ENCODE results near the gene CDKN3. TPM values are rescaled to one million over a fixed set of nuclear protein-coding genes. Genes with fewer than 3 reads are reported as not detected.
"Not testable (repeated sequence)": the region's sequence is repeated elsewhere in the genome, so short reads cannot be mapped to it uniquely, and the experiment has no call there.

Gene CDKN3
- total and polyA plus RNA-seq, 9 donors = 0.56 to 3.1 (median 2.2) TPM

DNA sequence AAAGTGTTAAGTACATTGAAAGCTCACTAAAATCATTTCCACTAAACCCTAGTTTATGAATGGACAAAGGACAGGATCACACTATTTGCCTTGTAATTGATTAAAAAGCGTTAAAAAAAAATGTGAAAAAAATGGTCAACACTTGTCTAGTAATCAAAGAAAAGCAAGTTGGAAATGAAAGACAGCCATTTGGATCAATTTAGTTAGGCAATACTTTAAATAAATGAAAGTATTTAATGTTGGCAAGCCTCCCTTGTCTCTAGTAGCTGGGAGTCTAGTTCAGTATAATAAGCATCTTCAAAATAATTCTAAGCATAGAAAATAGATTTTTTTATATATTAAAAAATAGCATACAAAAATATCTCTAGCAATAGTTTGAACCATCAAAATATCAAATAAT lies 58.6 kb downstream of the CDKN3 start:
- WGBS, 3 donors = 79 to 93% (median 89%) methylated on average over 1 of the region's 1 CpG
- TF ChIP-seq EP300 (IDR thresholded peaks at IDR 0.05) (no peak), POLR2A (IDR thresholded peaks at IDR 0.05) (no peak)
- TF ChIP-seq, protein P1, sequence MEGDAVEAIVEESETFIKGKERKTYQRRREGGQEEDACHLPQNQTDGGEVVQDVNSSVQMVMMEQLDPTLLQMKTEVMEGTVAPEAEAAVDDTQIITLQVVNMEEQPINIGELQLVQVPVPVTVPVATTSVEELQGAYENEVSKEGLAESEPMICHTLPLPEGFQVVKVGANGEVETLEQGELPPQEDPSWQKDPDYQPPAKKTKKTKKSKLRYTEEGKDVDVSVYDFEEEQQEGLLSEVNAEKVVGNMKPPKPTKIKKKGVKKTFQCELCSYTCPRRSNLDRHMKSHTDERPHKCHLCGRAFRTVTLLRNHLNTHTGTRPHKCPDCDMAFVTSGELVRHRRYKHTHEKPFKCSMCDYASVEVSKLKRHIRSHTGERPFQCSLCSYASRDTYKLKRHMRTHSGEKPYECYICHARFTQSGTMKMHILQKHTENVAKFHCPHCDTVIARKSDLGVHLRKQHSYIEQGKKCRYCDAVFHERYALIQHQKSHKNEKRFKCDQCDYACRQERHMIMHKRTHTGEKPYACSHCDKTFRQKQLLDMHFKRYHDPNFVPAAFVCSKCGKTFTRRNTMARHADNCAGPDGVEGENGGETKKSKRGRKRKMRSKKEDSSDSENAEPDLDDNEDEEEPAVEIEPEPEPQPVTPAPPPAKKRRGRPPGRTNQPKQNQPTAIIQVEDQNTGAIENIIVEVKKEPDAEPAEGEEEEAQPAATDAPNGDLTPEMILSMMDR (IDR thresholded peaks at IDR 0.05) = no peak
- no peaks in the 10 kb centered on the region for H3K27me3 ChIP-seq
- H3K4me3 ChIP-seq = no peak overlapping the region
- no peaks in the 10 kb centered on the region for H3K4me1 ChIP-seq (ENCODE audit: insufficient read depth)
- H3K36me3 ChIP-seq = no peaks in the 10 kb centered on the region
- H3K27ac ChIP-seq = no peak overlapping the region
- no peaks in the 10 kb centered on the region for H3K9me3 ChIP-seq
- intact Hi-C loops (cut with DNase I) = no loop called here
- no peak for DNase-seq

DNA sequence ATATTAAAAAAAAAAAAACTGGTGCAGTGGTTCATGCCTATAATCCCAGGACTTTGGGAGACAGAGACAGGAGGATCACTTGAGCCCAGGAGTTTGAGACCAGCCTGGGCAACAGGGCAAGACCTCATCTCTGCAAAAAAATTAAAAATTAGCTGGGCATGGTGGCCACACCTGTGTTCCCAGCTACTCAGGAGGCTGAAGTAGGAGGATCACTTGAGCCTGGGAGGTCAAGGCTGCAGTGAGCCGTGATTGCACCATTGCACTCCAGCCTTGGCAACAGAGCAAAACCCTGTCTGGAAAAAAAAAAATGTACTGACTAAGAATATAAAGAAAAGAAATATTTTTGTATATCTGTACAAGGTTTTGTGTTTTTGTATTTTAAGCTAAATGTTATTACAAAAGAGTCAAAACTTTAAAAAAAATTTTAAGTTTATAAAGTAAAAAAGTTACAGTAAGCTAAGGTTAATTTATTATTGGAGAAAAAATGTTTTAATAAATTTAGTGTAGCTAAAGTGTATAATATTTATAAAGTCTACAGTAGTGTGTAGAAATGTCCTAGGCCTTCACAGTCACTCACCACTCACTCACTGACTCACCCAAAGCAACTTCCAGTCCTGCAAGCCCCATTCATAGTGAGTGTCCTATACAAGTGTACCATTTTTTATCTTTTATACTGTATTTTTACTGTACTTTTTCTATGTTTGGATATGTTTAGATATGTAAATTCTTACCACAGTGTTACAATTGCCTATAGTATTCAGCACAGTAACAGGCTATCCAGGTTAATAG lies 60.2 kb downstream of the CDKN3 start:
- H3K9me3 ChIP-seq; DNase-seq; H3K4me3 ChIP-seq; H3K4me1 ChIP-seq (ENCODE audit: insufficient read depth); H3K27ac ChIP-seq; intact Hi-C loops (cut with DNase I); H3K36me3 ChIP-seq; H3K27me3 ChIP-seq: not testable (repeated sequence)
- WGBS, 3 donors = 11 to 48% (median 20%) methylated on average over 1 of the region's 1 CpG

DNA sequence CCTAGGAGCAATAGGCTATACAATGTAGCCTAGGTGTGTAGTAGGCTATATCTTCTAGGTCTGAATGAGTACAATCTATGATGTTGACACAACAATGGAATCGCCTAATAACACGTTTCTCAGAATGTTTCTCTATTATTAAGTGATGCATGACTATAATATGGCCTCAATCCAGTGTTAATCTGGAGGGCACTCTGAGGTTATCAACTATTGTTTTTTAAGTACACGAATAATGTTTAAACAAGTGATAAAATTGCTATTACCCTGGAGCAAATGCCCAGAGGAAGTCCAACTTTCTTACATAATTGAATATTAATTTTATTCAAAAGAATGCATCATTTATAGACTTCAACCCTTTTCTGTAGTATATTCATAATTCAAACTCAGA lies 60.8 kb downstream of the CDKN3 start:
- no peaks in the 10 kb centered on the region for H3K4me1 ChIP-seq (ENCODE audit: insufficient read depth)
- H3K27ac ChIP-seq = no peak overlapping the region
- no peak for DNase-seq
- TF ChIP-seq, protein P1 (IDR thresholded peaks at IDR 0.05) = no peak
- TF ChIP-seq POLR2A (IDR thresholded peaks at IDR 0.05) = no peak
- TF ChIP-seq EP300 (IDR thresholded peaks at IDR 0.05) = no peak
- H3K4me3 ChIP-seq = no peak overlapping the region
- intact Hi-C loops (cut with DNase I) = no loop called here
- WGBS, 3 donors = 10 to 21% (median 20%) methylated on average over 3 of the region's 3 CpGs
- H3K36me3 ChIP-seq = no peaks in the 10 kb centered on the region
- H3K9me3 ChIP-seq = no peaks in the 10 kb centered on the region
- no peaks in the 10 kb centered on the region for H3K27me3 ChIP-seq

DNA sequence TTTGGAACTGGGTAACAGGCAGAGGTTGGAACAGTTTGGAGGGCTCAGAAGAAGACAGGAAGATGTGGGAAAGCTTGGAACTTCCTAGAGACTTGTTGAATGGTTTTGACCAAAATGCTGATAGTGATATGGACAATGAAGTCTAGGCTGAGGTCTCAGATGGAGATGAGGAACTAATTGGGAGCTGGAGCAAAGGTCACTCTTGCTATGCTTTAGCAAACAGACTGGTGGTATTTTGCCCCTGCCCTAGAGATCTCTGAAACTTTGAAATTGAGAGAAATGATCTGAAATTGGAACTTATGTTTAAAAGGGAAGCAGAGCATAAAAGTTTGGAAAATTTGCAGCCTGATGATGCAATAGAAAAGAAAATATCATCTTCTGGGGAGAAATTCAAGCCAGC lies 61.7 kb downstream of the CDKN3 start:
- H3K4me3 ChIP-seq; DNase-seq; H3K4me1 ChIP-seq (ENCODE audit: insufficient read depth); H3K27me3 ChIP-seq; H3K9me3 ChIP-seq; intact Hi-C loops (cut with DNase I); H3K36me3 ChIP-seq; H3K27ac ChIP-seq: not testable (repeated sequence)

DNA sequence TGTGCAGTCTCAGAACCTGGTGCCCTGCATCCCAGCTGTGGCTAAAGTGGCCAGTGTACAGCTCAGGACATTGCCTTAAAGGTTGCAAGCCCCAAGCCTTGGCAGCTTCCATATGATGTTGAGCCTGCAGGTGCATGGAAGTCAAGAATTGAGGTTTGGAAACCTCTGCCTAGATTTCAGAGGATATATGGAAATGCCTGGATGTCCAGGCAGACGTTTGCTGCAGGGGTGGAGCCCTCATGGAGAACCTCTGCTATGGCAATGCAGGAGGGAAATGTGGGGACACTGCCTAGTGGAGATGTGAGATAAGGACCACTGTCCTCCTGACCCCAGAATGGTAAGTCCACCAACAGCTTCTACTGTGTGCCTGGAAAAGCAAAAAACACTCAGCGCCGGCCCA lies 62.3 kb downstream of the CDKN3 start:
- H3K27ac ChIP-seq = no peak overlapping the region
- no peak overlapping the region for H3K4me3 ChIP-seq
- no peaks in the 10 kb centered on the region for H3K9me3 ChIP-seq
- H3K27me3 ChIP-seq = no peaks in the 10 kb centered on the region
- no peaks in the 10 kb centered on the region for H3K36me3 ChIP-seq
- TF ChIP-seq, protein P1 (IDR thresholded peaks at IDR 0.05) = no peak
- TF ChIP-seq POLR2A (IDR thresholded peaks at IDR 0.05) (no peak), EP300 (IDR thresholded peaks at IDR 0.05) (no peak)
- DNase-seq = no peak
- WGBS, 3 donors = 88 to 92% (median 91%) methylated on average over 3 of the region's 3 CpGs
- intact Hi-C loops (cut with DNase I) = no loop called here
- H3K4me1 ChIP-seq (ENCODE audit: insufficient read depth) = no peaks in the 10 kb centered on the region
